Vagina (tissue), 2 donors: Measurements from ENCODE around the gene RFLNA. TPM values are rescaled to one million over a fixed set of nuclear protein-coding genes. Genes with fewer than 3 reads are reported as not detected.

Experiments used
- DNase-seq, 2 donors: peaks; one replicate each; pipeline ENCODE4 v3.0.0-alpha.2; 2017; ENCODE audit errors: extremely low spot score in 2 of 2
- H3K27ac ChIP-seq: fragments of 200-600 bp; sonication (generic); one replicate; pipeline ENCODE4 v1.5.1; 2019
- H3K27me3 ChIP-seq: fragments of 200-600 bp; sonication (generic); one replicate; pipeline ENCODE4 v1.5.1; 2019
- H3K36me3 ChIP-seq, 2 donors: fragments of 200-600 bp; sonication (generic); one replicate each; pipeline ENCODE4 v1.5.1; 2017 to 2019
- H3K4me1 ChIP-seq: fragments of 200-600 bp; sonication (generic); one replicate; pipeline ENCODE4 v1.5.1; 2019
- H3K4me3 ChIP-seq, 2 donors: fragments of 200-600 bp; sonication (generic); 1 replicate in 1 of 2; 2 replicates in 1 of 2; pipeline ENCODE4 v1.5.1; 2016 to 2019
- H3K9me3 ChIP-seq: fragments of 200-600 bp; sonication (generic); one replicate; pipeline ENCODE4 v1.5.1; 2019
- CTCF ChIP-seq, 3 experiments: fragments of 450-650 bp in 2 of 3; fragments of 200-600 bp in 1 of 3; sonication (generic) in 1 of 3; IDR thresholded peaks; one replicate each; pipeline ENCODE4 v1.5.1; 2017 to 2019; ENCODE audit warnings: antibody characterized with exemption in 3 of 3, mild to moderate bottlenecking in 2 of 3, moderate library complexity in 2 of 3
- POLR2A ChIP-seq, 2 donors: fragments of 450-650 bp; IDR thresholded peaks; one replicate each; pipeline ENCODE4 v1.6.1; 2017; ENCODE audit warnings: antibody characterized with exemption in 2 of 2, mild to moderate bottlenecking in 2 of 2, moderate library complexity in 2 of 2
- POLR2AphosphoS5 ChIP-seq, 2 donors: sonication (generic); formaldehyde crosslinking; IDR thresholded peaks; one replicate each; pipeline ENCODE4 v1.9.0; 2017; ENCODE audit warnings: antibody characterized with exemption in 2 of 2, mild to moderate bottlenecking in 2 of 2, low read depth in 1 of 2; ENCODE audit not compliant: insufficient read depth in 1 of 2
- intact Hi-C: fragments of 100-400 bp; cut with DNase I; formaldehyde crosslinking; loops from one replicate; pipeline ENCODE4 v1.15.1; 2023
- total RNA-seq: library from RNA; depleted of rRNA; stranded (reverse); fragments of >200 nt; gene quantifications from one replicate; pipeline ENCODE4 v1.2.3, GENCODE V29; 2016

Gene RFLNA
- total RNA-seq, 1 donor from 2014 or later, result 1.7 TPM

- no peak for DNase-seq
- H3K36me3 ChIP-seq, result no peaks in the 10 kb centered on the region
- intact Hi-C loops, result no loop called here
- H3K9me3 ChIP-seq, result no peaks in the 10 kb centered on the region
- TF ChIP-seq CTCF (IDR thresholded peaks at IDR 0.05), result no peak
- no peak for TF ChIP-seq POLR2A (IDR thresholded peaks at IDR 0.05)
- TF ChIP-seq POLR2AphosphoS5 (IDR thresholded peaks at IDR 0.05; ENCODE audit: insufficient read depth in 1 of 2, low read depth in 1 of 2), result no peak
- no peaks in the 10 kb centered on the region for H3K4me1 ChIP-seq
- H3K27me3 ChIP-seq, result no peaks in the 10 kb centered on the region
- H3K27ac ChIP-seq, result no peak overlapping the region
- H3K4me3 ChIP-seq, result no peak overlapping the region
Measured at GRCh38 chr12:124316257-124316900, 21.5 kb downstream of the RFLNA start.

GRCh38 chr12:124317400-124317799, 22.5 kb downstream of the RFLNA start:
- DNase-seq, result no peak
- H3K4me3 ChIP-seq, result no peak overlapping the region
- H3K27me3 ChIP-seq, result no peaks in the 10 kb centered on the region
- H3K36me3 ChIP-seq, result no peaks in the 10 kb centered on the region
- intact Hi-C loops, result no loop called here
- no peak for TF ChIP-seq CTCF (IDR thresholded peaks at IDR 0.05)
- TF ChIP-seq POLR2A (IDR thresholded peaks at IDR 0.05), result no peak
- no peak for TF ChIP-seq POLR2AphosphoS5 (IDR thresholded peaks at IDR 0.05; ENCODE audit: insufficient read depth in 1 of 2, low read depth in 1 of 2)
- H3K27ac ChIP-seq, result no peak overlapping the region
- H3K9me3 ChIP-seq, result no peaks in the 10 kb centered on the region
- H3K4me1 ChIP-seq, result no peaks in the 10 kb centered on the region

- Histone ChIP-seq H3K36me3 (peaks cover 0 to 3% of the 10 kb centered on the region in 2 donors), H3K9me3 (no peaks in the 10 kb centered on the region), H3K4me3 (no peak overlapping the region), H3K27me3 (no peaks in the 10 kb centered on the region), H3K27ac (no peak overlapping the region), H3K4me1 (no peaks in the 10 kb centered on the region)
- intact Hi-C loops, result no loop called here
- no peak for TF ChIP-seq POLR2AphosphoS5 (IDR thresholded peaks at IDR 0.05; ENCODE audit: insufficient read depth in 1 of 2, low read depth in 1 of 2)
- TF ChIP-seq CTCF (IDR thresholded peaks at IDR 0.05), result no peak
- no peak for TF ChIP-seq POLR2A (IDR thresholded peaks at IDR 0.05)
- DNase-seq, result no peak
Measured at GRCh38 chr12:124318278-124319020, 23.6 kb downstream of the RFLNA start.

GRCh38 chr12:124319368-124320050, 24.6 kb downstream of the RFLNA start:
- Histone ChIP-seq H3K27ac (no peak overlapping the region), H3K9me3 (no peaks in the 10 kb centered on the region), H3K36me3 (peaks cover 0 to 13% of the 10 kb centered on the region in 2 donors), H3K4me1 (no peaks in the 10 kb centered on the region), H3K4me3 (no peak overlapping the region), H3K27me3 (no peaks in the 10 kb centered on the region)
- no peak for DNase-seq
- intact Hi-C loops, result loop anchor here (5.0 kb wide), 1 partner anchor 267 kb away; no protein-coding TSS in a partner anchor
- TF ChIP-seq POLR2AphosphoS5 (IDR thresholded peaks at IDR 0.05; ENCODE audit: insufficient read depth in 1 of 2, low read depth in 1 of 2) (no peak), POLR2A (IDR thresholded peaks at IDR 0.05) (no peak), CTCF (IDR thresholded peaks at IDR 0.05) (no peak)
